Measurements from ENCODE around the gene ADSS2.
"Not testable (repeated sequence)": the region's sequence is repeated elsewhere in the genome, so short reads cannot be mapped to it uniquely, and the experiment has no call there.

Gene ADSS2

DNA sequence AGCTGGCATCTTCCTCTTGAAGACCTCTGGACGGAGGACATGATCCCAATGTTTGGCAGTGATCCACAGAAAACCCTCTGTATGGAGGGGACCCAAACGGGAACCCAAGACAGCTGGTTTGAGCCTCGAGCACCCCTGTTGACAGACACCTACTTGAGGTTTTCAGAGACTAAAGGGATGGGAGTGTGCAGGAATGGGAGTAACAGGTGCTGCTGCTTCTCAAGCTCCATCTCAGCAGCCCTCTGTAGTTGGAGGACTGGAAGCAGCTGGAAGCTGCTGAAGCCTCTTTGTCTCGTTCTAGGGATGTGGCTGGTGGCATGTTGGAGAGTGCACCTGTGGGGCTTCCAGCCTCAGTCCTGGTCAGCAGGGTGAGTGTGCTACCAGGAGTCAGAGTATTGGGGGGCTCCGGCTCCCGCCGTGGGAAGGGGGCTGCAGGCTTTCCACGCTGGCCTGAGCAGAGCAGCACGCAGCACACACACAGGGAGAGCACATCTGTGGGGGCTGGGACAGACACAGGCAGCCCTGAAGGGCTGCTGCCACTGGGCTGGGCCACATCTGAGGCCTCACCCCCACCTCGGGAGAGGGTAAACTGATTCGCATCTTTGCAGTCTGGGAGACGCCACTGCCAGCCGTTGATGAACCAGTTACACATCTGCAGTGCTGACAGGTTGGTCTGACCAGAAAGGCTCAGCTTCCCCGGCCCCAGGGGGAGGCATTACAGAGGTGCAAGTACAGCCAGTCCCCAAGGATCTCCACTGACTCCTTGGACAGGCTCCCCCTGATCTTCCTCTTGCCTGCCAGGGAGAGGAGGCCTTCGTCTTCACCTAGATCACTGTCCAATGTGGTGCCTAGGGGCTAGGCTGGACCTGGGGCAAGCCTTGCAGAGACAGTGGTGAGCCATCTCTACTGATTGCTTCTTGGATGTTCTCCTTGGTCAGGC, 56.6 kb downstream of the ADSS2 start:
- peak in 1 of 2 donors; percentile 13 for ATAC-seq

DNA sequence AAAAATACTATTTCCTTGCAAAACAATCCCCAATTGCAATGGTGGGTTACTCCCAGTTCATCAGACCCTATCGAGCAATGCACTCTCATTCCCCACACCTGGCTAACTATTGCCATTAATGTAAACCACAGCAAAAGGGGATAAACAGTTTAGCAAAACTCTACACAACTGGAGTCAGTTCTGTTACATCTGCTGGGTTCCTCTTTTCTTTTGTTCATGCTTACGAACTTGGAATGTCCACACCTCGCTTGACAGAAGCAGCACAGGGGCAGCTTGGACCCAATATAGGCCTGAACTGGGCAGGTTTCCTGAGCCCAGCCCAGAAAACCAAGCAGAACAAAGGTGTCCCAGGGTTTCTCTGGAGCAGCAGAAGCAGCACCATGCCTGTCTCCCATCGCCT, 57.4 kb downstream of the ADSS2 start:
- no peak for ATAC-seq

GRCh38 chr1:244393604-244394176, 58.0 kb downstream of the ADSS2 start:
- ATAC-seq: no peak

DNA sequence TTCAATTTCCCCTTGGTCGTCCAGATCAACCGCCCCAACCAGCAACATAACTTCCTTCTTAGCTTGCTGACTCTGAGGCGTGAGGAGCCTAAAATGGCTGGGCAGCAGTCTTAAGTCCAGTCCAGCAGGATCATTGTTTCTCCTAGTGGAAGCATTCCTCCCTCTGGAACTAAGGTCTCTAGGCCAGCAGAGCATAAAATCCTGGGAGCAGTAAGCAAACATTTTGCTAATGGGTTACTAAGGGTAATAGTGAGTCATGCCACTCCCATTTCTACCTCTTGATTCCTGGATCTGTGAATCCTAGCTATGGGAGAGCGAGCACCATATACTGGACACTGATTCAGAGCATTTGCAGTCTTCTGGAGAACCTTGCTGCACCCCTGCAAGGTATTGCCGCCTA, 59.9 kb downstream of the ADSS2 start:
- ATAC-seq: no peak

DNA sequence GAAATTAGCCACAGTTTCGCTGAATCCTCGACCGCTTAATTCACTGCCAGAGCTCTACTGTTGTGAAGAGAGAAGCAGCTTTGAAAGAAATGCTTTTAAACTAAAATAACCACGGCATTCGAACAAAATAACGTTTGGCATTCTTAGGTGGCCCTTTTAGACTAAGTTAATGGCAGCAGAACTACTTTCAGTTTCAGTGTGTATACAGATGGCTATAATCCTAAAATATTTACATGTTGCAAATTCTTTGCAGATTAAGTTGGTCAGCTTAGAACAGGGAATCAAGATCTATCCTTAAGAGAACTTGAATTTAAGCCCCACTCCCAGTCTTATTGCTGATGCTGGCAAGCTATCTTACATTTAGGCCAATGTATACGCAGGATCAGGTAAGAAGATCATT, 62.7 kb downstream of the ADSS2 start:
- ATAC-seq: no peak

GRCh38 chr1:244387415-244387814, 64.3 kb downstream of the ADSS2 start:
- no peak for ATAC-seq

DNA sequence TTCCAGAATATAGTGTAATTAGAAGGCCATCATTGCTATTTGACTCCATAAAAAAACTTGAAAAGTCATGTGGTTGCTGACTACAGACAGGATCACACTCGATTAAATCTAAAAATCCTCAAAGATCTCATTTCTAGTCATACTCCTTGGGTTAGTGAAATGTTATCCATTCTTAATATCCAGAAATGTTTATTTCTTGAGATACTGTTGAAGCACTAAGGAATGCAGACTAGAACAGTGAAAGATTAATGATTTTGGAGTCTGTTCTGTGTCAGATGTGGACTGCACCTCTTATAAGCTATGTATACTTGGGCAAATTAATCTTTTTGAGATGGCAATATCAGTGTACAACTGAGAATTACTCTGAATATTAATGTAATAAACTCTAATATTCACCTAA, 65.1 kb downstream of the ADSS2 start:
- no peak for ATAC-seq

GRCh38 chr1:244384066-244384465, 67.6 kb downstream of the ADSS2 start:
- no peak for ATAC-seq

DNA sequence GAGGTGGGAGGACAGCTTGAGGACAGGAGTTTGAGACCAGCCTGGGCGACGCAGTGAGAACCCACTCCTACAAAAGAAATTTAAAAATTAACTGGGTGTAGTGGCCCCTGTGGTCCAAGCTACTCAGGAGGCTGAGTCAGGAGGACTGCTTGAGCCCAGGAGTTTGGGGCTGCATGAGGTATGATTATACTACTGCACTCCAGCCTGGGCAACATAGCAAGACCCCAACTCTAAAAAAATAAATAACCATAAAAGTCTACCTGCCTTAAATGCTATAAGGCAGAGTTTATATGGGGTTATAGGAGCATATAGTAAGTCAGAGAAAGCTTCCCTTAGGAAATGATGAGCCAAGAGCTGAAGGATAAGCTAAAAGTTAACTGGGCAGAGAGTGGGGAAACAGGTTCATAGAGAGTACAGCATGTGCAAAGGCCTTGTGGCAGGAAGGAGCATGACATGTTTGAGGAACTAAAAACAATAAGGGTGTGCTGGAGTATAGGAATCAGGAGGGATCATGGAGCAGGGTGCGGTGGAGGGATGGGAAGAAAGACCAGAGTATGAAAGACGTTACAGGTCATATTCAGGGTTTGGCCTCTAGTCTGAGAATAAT, 68.3 kb downstream of the ADSS2 start:
- ATAC-seq: no peak

GRCh38 chr1:244381878-244382565, 69.7 kb downstream of the ADSS2 start:
- no peak for ATAC-seq

GRCh38 chr1:244376126-244376525, 75.6 kb downstream of the ADSS2 start:
- no peak for ATAC-seq

- ATAC-seq: no peak
Measured at GRCh38 chr1:244375051-244375450, 76.7 kb downstream of the ADSS2 start.

DNA sequence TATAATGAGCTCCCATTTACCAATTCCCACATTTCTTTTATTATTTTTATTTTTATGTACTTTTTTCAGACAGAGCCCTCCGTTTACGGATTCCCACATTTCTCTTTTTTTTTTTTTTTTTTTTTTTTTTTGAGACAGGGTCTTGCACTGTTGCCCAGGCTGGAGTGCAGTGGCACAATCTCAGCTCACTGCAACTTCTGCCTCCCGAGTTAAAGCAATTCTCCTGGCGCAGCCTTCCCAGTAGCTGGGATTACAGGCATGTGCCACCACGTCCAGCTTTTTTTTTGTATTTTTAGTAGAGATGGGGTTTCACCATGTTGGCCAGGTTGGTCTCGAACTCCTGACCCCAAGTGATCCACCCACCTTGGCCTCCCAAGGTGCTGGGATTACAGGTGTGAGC, 77.2 kb downstream of the ADSS2 start:
- not testable (repeated sequence) for ATAC-seq

DNA sequence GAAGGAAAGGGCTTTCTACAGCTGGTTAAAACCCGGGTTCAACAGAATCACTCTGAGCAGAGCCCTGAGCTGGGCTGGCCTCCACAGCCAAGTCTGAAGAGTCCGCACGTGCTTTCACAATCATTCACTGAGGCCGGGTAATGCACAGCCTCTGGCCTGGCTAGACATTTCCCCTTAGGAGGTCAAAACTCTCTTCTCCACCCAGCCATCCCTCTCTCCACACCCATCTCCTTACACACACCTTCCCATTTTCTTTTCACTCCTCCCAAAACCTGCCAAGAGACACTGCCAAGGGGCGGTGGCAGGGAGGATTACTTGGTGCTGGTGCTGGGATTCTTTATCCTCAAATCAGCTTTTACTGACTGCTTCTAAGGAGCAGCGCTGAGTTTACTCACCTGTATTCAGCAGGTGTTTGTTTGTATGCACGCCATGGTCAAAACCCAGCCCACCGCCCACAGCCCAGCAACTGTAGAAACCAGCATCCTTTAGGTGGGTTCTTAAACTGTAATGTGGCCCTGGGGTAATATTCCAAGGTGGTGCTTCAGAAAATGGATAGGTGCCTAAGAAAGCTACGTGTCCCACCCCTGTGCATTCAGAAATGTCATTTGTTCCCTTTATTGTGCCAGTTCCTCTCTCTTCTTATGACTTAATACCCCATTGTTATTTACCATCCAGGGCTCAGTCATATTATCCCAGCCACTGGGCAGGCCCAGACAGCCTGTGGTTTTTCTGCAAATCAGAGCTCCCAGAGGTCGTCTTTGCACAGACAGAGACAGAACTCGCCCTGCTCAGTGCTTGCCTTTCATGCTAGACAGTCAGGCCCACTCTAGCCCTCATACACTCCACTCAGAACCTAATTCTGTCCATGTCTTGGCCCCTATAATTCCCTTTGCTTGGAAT, 80.2 kb downstream of the ADSS2 start:
- no peak for ATAC-seq

DNA sequence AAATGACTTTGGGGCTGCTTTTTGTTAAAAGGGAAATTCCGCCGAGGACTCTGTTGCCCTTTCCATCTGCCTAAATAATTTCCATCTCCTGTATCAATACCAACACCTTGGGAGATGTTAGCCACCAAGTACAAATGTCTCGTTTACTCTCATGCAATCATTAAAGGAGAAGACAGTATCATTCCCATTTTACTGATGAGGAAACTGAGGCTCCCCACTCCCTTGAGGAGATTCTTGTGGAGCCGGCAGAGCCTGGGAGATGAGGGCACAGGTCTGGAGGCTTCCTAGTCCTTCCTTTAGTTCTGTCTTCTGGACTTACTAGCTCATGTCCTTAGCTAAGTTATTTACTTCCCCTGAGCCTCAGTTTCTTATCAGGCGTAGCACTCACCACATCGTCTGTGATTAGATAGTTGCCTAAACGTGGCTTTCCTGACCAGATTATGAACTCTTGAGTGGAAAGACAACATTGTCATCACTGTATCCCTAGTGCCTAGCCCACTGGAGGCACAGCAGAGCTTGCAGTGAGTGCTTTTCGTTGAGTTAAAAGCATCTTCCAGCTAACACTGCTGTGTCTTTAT, 81.6 kb downstream of the ADSS2 start:
- ATAC-seq: no peak

GRCh38 chr1:244369256-244370057, 82.3 kb downstream of the ADSS2 start:
- no peak for ATAC-seq

- ATAC-seq: no peak
Measured at GRCh38 chr1:244368279-244368678, 83.4 kb downstream of the ADSS2 start.

DNA sequence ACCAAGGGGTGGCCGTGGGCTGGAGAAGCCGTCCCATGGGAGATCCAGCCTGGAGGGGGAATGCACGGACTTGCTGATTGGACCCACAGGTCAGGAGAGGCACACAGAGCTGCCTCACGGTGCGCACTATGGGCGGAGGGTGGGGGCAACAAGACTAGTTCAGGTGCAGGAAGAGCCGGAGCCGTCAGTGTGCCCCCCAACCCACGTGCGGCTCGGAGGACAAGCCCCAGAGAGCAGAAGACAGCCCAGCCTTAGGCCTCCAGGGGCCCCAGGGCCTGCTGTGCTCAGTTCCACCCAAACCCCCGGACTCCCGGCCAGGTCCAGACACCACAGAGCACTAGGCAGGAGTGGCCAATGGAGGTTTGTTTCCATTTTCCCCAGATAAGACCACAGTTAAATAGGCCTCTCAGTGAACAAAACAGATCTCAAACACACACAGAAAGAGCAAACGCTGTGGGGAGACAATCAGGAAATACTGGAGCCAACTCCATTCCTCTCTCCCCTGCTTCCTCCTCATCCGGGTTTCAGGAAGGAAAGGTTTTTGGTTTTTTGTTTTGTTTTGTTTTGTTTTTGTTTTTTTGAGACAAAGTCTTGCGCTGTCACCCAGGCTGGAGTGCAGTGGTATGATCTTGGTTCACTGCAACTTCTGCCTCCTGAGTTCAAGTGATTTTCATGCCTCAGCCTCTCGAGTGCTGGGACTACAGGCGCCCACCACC, 84.2 kb downstream of the ADSS2 start:
- no peak for ATAC-seq

DNA sequence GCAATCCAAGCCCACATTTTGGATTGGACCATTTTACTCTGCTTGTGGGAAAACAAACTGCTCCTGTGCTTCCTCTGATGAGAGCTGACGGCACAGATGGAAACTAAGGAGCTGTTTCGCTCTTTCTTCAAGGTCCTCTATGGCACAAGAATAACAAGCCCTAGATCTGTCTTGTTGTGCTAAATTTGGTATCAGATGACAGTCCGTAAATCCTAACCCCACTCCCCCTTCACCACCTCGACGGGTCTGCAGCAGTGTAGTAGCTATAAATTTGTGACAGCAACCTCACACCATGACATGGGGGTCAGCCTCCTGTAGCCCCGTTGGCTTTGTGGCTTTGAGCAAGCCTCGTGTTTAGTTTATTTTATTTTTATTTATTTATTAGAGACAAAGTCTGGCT, 85.9 kb downstream of the ADSS2 start:
- no peak for ATAC-seq

DNA sequence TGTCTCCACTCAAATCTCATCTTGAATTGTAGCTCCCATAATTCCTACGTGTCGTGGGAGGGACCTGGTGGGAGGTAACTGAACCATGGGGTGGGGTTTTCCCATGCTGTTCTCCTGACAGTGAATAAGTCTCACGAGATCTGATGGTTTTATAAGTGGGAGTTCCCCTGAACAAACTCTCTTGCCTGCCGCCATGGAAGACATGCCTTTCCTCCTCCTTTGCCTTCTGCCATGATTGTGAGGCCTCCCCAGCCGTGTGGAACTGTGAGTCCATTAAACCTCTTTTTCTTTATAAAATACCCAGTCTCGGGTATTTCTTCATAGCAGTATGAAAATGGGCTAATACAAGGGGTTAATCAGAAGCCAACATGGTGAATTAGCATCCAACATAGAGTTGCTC, 86.4 kb downstream of the ADSS2 start:
- not testable (repeated sequence) for ATAC-seq
